Astrocyte of the hippocampus (primary cell): Measurements from ENCODE around the gene WIPI1.
"Not testable (repeated sequence)": the region's sequence is repeated elsewhere in the genome, so short reads cannot be mapped to it uniquely, and the experiment has no call there.

ENCODE experiments used
- DNase-seq: peaks from one replicate; pipeline ENCODE4 v3.0.0; 2011; ENCODE audit warnings: low read depth, low spot score

Gene WIPI1

GRCh38 chr17:68385490-68386215 lies 71.6 kb downstream of the WIPI1 start:
- no peak for DNase-seq

GRCh38 chr17:68384941-68385340 lies 72.4 kb downstream of the WIPI1 start:
- no peak for DNase-seq

GRCh38 chr17:68384471-68384870 lies 72.8 kb downstream of the WIPI1 start:
- DNase-seq, result no peak

- peak; percentile 54 for DNase-seq
These were observed 73.6 kb downstream of the WIPI1 start for GRCh38 chr17:68383443-68384321.

GRCh38 chr17:68383120-68383442 lies 74.2 kb downstream of the WIPI1 start:
- no peak for DNase-seq

GRCh38 chr17:68382582-68383085 lies 74.7 kb downstream of the WIPI1 start:
- DNase-seq, result no peak

GRCh38 chr17:68381076-68381900 lies 76.0 kb downstream of the WIPI1 start:
- peak; percentile 83 for DNase-seq

- DNase-seq, result no peak
These were observed 77.3 kb downstream of the WIPI1 start for GRCh38 chr17:68379692-68380677.

- no peak for DNase-seq
These were observed 78.2 kb downstream of the WIPI1 start for GRCh38 chr17:68379177-68379510.

- DNase-seq, result peak; percentile 63
These were observed 78.8 kb downstream of the WIPI1 start for GRCh38 chr17:68378268-68379176.

GRCh38 chr17:68377771-68378267 lies 79.5 kb downstream of the WIPI1 start:
- DNase-seq, result no peak

- DNase-seq, result not testable (repeated sequence)
These were observed 81.1 kb downstream of the WIPI1 start for GRCh38 chr17:68376178-68376577.

GRCh38 chr17:68375566-68375965 lies 81.7 kb downstream of the WIPI1 start:
- DNase-seq, result no peak
